MCF 10A (cell line): ENCODE results near the gene CFAP119. TPM values are rescaled to one million over a fixed set of nuclear protein-coding genes. Genes with fewer than 3 reads are reported as not detected.

Experiments used
- BruUV-seq: library from RNA; stranded (reverse); fragments of 400-500 nt; replicated peaks from 2 replicates; lab custom pipeline; 2021; lab: Mats Ljungman, UMichigan
- CTCF ChIA-PET: fragments of 300-600 bp; sonication (Branson Sonifier 250); formaldehyde crosslinking; extraction: SDS; loops from one replicate; lab custom pipeline; 2021; ENCODE audit warnings: antibody characterized with exemption, inconsistent platforms; lab: Yijun Ruan, JAX
- POLR2A ChIA-PET: fragments of 300-600, 350-650 bp; sonication (Branson Sonifier 250); formaldehyde crosslinking; extraction: SDS; loops from one replicate; lab custom pipeline; 2020; ENCODE audit warnings: antibody characterized with exemption, inconsistent platforms; lab: Yijun Ruan, JAX
- DNase-seq: peaks from one replicate; pipeline ENCODE4 v3.0.0-alpha.2; 2018; ENCODE audit not compliant: unreplicated experiment
- H3K27ac Mint-ChIP-seq: one replicate; pipeline ENCODE4 v1.8.0; 2022; ENCODE audit warnings: mild to moderate bottlenecking, low read depth, mixed read lengths; ENCODE audit not compliant: unreplicated experiment
- H3K27me3 Mint-ChIP-seq: one replicate; pipeline ENCODE4 v1.8.0; 2022; ENCODE audit warnings: mixed read lengths; ENCODE audit not compliant: insufficient read depth, unreplicated experiment
- H3K36me3 Mint-ChIP-seq: one replicate; pipeline ENCODE4 v1.8.0; 2022; ENCODE audit warnings: mild to moderate bottlenecking, moderate library complexity, mixed read lengths; ENCODE audit not compliant: insufficient read depth, unreplicated experiment
- H3K4me1 Mint-ChIP-seq: one replicate; pipeline ENCODE4 v1.8.0; 2022; ENCODE audit warnings: mixed read lengths; ENCODE audit not compliant: insufficient read depth, unreplicated experiment
- H3K4me3 Mint-ChIP-seq: one replicate; pipeline ENCODE4 v1.8.0; 2022; ENCODE audit warnings: mild to moderate bottlenecking, moderate library complexity, mixed read lengths; ENCODE audit not compliant: unreplicated experiment
- H3K9me3 Mint-ChIP-seq: one replicate; pipeline ENCODE4 v1.8.0; 2022; ENCODE audit warnings: mixed read lengths; ENCODE audit not compliant: unreplicated experiment
- CTCF ChIP-seq: fragments of 200-600 bp; IDR thresholded peaks from one replicate; pipeline ENCODE4 v1.8.0; 2022; ENCODE audit warnings: antibody characterized with exemption, mild to moderate bottlenecking; ENCODE audit not compliant: unreplicated experiment
- intact Hi-C: fragments of 100-400 bp; cut with micrococcal nuclease; formaldehyde crosslinking; loops from 2 replicates; pipeline ENCODE4 v1.14.1; 2022
- total RNA-seq: library from RNA; stranded (reverse); gene quantifications from 2 replicates; pipeline ENCODE4 v1.2.3, GENCODE V29; 2022

CFAP119 gene
- total RNA-seq, 1 experiment from 2014 or later, result 5.2 TPM

- no peak overlapping the region for H3K27ac Mint-ChIP-seq
- BruUV-seq, result no TSS peak
- DNase-seq, result no peak
- no peaks in the 10 kb centered on the region for H3K36me3 Mint-ChIP-seq
- H3K9me3 Mint-ChIP-seq, result no peaks in the 10 kb centered on the region
- H3K4me1 Mint-ChIP-seq, result peaks cover 7% of the 10 kb centered on the region
- intact Hi-C loops, result no loop called here
- ChIA-PET CTCF (interaction anchor here (0.6 to 1.3 kb wide), 5 partner anchors 8 to 89 kb away, joined by 3 to 5 read pairs (median 4); no protein-coding TSS in a partner anchor), POLR2A (interaction anchor here (0.9 to 6.6 kb wide), 2 partner anchors 9 to 77 kb away, joined by 3 to 45 read pairs; no protein-coding TSS in a partner anchor)
- TF ChIP-seq CTCF, result no peak
- H3K27me3 Mint-ChIP-seq, result no peaks in the 10 kb centered on the region
- H3K4me3 Mint-ChIP-seq, result no peak overlapping the region
These were observed 35.9 kb upstream of the CFAP119 start for GRCh38 chr16:30797670-30798309.

GRCh38 chr16:30794634-30795033 lies 32.8 kb upstream of the CFAP119 start:
- intact Hi-C loops, result no loop called here
- H3K27ac Mint-ChIP-seq, result no peak overlapping the region
- peaks cover 7% of the 10 kb centered on the region for H3K4me1 Mint-ChIP-seq
- no peaks in the 10 kb centered on the region for H3K9me3 Mint-ChIP-seq
- no peak for DNase-seq
- no peak for TF ChIP-seq CTCF
- no TSS peak for BruUV-seq
- peaks cover 7% of the 10 kb centered on the region for H3K36me3 Mint-ChIP-seq
- CTCF ChIA-PET, result interaction anchor here (4.8 kb wide), 1 partner anchor 19 kb away, joined by 17 read pairs; no protein-coding TSS in a partner anchor
- POLR2A ChIA-PET, result interaction anchor here (6.6 kb wide), 1 partner anchor 12 kb away, joined by 45 read pairs; no protein-coding TSS in a partner anchor
- no peaks in the 10 kb centered on the region for H3K27me3 Mint-ChIP-seq
- no peak overlapping the region for H3K4me3 Mint-ChIP-seq

GRCh38 chr16:30793508-30794069 lies 31.7 kb upstream of the CFAP119 start:
- POLR2A ChIA-PET, result interaction anchor here (0.7 to 6.6 kb wide), 3 partner anchors 10 to 45 kb away, joined by 3 to 45 read pairs (median 3); partner anchors contain the start of gene PHKG2

More at GRCh38 chr16:30793508-30794069, 31.7 kb upstream of the CFAP119 start:
- H3K36me3 Mint-ChIP-seq, result peaks cover 8% of the 10 kb centered on the region
- BruUV-seq, result no TSS peak
- intact Hi-C loops, result no loop called here
- CTCF ChIA-PET, result interaction anchor here (0.8 to 4.8 kb wide), 2 partner anchors 20 to 52 kb away, joined by 3 to 17 read pairs; no protein-coding TSS in a partner anchor
- H3K9me3 Mint-ChIP-seq, result no peaks in the 10 kb centered on the region
- DNase-seq, result no peak
- no peak overlapping the region for H3K27ac Mint-ChIP-seq
- TF ChIP-seq CTCF, result no peak
- H3K27me3 Mint-ChIP-seq, result no peaks in the 10 kb centered on the region
- no peak overlapping the region for H3K4me3 Mint-ChIP-seq
- peaks cover 7% of the 10 kb centered on the region for H3K4me1 Mint-ChIP-seq
